ENCODE data around the gene LRRC14B.
"Not testable (repeated sequence)": the region's sequence is repeated elsewhere in the genome, so short reads cannot be mapped to it uniquely, and the experiment has no call there.

LRRC14B gene

GRCh38 chr5:190366-191035 lies 794 bp upstream of the LRRC14B start:
- DNase-seq (ENCODE audit: low read depth in 3 of 3, low spot score in 1 of 3), result no peak

DNA sequence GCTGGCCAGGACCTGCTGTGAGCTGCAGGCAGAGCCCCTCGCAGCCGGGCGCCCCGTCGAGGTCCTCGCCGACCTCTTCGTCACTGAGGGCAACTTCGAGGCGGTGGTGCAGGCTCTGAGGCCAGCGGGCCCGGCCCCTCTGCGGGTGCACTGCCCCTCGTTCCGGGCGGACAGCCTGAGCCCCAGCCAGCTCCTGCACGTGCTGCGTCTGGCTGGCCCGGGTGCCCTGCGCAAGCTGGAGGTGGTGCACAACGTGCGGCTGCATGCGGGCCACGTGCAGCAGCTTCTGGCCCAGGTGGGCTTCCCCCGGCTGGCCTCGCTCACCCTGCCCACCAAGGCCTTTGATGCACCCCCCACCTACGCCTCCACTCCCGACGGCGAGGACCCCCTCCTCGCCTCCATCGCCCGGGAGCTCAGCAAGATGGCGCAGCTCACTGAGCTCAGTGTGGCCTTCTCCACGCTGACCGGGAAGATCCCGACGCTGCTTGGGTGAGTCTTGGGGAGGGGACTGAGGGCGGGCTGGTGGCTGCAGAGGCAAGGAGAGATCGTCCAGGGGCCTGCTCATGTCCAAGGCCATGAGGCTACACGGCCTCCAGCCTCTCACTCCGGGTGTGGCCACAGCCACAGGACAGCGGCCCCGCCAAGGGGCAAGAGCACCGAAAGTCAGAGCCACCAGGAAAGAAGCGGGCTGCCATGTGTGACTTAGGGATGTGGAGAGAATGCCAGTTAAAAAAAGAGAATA lies 825 bp downstream of the LRRC14B start:
- no peak for DNase-seq (ENCODE audit: low read depth in 3 of 3, low spot score in 1 of 3)

DNA sequence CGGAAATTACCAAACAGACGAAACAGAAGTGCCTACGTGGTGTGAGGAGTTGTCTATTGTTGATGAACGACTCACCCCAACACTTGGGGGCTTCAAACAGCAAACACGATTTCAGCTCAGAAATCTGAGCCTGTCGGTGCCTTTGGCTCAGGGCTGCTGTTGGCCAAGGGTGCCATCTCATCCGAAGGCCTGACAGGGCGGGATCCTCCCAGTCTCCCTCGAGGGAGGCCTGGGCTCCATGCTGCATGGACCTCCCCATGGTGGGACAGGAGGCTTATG lies 1.3 kb downstream of the LRRC14B start:
- no peak for DNase-seq (ENCODE audit: low read depth in 3 of 3, low spot score in 1 of 3)

- no peak for DNase-seq (ENCODE audit: low read depth in 3 of 3, low spot score in 1 of 3)
Observed at GRCh38 chr5:192970-193831, 1.9 kb downstream of the LRRC14B start.

DNA sequence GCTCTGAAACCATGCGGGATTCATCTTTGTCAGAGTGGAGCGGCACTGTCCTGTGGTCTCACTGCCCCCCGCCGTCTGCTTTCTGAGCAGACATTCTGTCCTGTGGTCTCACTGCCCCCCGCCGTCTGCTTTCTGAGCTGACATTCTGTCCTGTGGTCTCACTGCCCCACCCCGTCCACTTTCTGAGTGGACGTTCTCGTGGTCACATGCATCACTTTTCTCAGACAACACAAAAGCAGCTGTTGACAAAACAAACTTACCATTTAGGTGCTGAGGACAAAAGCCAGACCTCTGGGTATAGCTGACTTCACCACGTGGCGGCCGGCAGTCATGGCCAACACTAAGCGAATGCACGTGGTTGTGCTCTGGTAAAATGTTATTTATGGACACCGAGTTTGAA lies 2.8 kb downstream of the LRRC14B start:
- DNase-seq (ENCODE audit: low read depth in 3 of 3, low spot score in 1 of 3), result no peak

DNA sequence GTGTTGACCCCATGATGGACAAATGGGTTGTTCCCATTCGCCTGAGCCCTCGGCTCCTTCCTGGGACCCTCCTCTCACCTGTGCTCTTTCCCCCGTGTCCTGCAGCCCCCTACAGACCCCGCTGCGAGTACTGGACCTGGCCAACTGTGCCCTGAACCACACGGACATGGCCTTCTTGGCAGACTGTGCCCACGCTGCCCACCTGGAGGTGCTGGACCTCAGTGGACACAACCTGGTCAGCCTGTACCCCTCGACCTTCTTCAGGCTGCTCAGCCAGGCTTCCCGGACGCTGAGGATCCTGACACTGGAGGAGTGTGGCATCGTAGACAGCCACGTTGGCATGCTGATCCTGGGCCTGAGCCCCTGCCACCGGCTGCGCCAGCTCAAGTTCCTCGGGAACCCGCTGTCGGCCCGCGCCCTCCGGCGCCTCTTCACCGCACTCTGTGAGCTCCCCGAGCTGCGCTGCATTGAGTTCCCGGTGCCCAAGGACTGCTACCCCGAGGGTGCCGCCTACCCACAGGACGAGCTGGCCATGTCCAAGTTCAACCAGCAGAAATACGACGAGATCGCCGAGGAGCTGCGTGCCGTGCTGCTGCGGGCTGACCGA lies 3.4 kb downstream of the LRRC14B start:
- DNase-seq (ENCODE audit: low read depth in 3 of 3, low spot score in 1 of 3), result no peak

- DNase-seq (ENCODE audit: low read depth in 3 of 3, low spot score in 1 of 3), result no peak
Observed at GRCh38 chr5:195401-196160, 4.3 kb downstream of the LRRC14B start.

- no peak for DNase-seq (ENCODE audit: low read depth in 3 of 3, low spot score in 1 of 3)
Observed at GRCh38 chr5:196350-196749, 5.1 kb downstream of the LRRC14B start.

GRCh38 chr5:197031-197430 lies 5.7 kb downstream of the LRRC14B start:
- DNase-seq (ENCODE audit: low read depth in 3 of 3, low spot score in 1 of 3), result not testable (repeated sequence)

DNA sequence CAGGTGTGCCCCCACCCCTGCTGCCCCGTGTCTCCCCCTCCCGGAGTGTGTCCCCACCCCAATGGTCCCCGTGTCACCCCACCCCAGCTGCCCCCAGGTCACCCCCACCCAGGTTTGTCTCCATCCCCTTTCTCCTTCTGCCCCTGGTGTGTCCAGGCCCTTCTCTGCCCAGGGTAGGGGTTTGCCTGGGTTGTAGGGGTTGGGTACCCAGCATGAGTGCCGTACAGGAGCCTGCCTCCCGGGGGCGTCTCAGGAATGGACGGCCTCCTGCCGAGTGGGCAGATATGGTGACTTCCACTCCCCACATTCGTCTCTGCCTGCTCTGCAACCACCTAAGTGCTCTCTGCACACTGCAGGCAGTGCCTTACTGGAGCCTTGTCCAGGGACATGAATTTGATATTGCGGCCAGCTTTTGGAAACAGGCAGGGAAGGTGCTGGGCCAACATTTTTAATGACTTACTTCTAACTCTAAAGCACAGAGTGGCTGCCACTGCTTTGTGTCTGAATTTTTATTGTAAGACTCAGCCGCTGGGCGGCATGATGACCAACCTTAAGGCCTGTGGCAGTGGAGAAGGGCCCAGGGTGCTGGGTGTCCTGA lies 6.7 kb downstream of the LRRC14B start:
- DNase-seq (ENCODE audit: low read depth in 3 of 3, low spot score in 1 of 3), result no peak

DNA sequence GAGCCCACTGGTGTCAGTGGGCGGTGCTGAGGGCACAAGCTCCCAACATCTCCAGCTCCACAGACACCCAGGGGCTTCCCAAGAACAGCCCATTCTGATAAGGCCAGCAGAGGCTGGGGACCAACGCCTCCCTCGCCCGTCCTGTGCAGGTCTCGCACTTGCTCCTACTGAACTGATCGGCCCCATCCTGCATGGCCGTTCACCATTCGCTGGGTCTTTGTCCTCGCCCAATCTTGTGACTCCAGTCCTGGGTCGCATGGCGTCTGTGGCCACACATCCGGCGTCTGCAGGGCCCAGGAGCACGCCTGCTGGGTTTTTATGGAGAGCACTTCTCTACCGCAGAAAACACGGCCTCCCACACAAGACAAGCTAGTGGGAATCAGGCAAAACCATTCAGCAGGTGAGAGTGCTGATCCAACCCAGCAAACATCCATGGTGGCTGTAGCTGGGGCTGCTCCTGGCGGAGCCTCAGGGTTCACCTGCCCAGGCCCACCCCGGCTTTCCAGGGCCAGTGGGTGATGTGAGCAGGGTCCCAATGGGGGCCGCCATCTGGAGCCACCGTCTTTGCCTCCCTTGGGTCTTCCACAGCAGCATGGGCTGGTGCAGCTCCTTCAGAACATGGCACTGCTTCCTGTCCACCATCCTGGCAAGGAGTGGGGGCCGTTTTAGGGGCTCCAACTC lies 7.4 kb downstream of the LRRC14B start:
- DNase-seq (ENCODE audit: low read depth in 3 of 3, low spot score in 1 of 3), result no peak

DNA sequence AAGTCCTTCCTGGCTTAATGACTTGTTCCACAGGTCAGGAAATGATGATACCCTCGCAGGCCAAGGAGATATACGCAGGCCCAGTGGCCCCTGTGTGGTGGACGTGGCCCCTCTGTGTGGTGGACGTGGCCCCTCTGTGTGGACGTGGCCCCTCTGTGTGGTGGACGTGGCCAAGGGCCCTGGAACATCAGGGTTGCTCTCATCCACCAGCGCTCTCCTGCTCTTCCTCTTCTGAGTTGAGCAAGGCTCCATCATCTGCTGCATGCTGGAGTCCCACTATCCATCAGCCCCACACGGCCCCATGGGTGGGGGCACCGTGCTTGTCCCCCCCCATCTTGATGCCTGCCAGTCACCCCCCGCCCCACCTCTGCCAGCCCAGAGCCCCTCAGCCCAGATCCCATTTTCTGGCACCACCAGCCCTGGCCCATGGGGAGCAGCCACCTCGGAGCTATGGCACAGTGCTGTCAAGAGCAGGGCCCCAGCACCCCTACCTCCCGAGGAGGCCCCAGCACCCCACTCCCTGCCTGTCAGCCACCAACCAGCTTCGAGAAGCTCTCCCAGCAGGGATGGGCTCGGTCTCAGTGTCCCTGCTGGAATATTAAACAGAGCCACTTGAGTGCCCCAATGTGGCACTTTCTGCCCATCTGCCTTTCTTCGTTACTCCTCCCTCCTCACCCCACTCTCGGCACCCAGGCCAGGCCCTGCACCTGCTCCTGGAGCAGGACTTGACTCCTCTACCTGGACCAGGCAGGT lies 8.1 kb downstream of the LRRC14B start:
- no peak for DNase-seq (ENCODE audit: low read depth in 3 of 3, low spot score in 1 of 3)

DNA sequence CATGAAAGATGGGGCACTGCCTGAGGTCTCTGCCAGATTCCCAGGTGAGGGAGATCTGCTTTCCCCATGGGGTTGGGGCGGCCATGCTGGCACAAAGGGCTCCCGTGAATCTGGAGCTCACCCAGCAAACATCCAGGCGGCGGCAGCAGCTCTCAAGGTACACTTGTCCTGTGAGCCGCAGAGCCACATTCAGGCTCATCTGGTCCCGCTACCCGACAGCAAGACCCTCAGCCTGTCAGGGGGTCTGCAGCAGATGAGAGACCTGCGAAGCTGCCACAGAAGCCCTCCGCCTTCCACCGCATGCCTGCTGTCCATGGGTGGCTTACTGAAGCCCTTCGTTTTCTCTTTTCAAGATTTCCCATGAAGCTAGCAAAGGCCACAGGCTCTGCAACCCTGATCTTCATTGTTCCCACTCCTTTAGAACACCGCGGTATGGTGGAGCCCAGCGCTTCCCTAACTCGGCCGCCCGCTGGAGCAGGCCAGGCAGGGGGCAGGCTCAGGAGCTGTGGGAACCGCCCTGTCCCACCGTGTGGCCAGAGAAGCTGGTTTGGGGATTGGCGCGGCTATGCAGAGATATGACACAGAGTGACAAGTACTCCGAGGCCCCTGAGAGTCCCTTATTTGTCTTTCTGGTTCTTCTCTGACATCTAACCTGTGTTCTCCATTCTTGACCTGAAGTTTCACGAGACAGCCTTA lies 8.8 kb downstream of the LRRC14B start:
- DNase-seq (ENCODE audit: low read depth in 3 of 3, low spot score in 1 of 3), result no peak

DNA sequence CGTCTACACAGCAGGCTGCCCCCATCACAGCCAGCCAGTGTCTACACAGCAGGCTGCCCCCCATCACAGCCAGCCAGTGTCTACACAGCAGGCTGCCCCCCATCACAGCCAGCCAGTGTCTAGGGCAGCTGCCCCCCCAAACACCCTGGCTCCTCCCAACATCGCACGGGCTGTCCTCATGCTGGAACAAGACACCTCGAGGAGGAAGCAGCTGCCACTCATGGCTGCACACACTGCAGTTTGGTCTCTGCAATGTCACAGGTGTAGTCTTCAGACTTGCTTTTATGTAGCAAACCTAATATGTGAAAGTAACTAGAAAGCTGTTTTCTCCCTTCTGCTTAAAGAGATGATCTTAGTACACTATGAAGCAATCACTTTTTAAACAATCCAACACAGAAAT lies 9.7 kb downstream of the LRRC14B start:
- DNase-seq (ENCODE audit: low read depth in 3 of 3, low spot score in 1 of 3), result no peak

DNA sequence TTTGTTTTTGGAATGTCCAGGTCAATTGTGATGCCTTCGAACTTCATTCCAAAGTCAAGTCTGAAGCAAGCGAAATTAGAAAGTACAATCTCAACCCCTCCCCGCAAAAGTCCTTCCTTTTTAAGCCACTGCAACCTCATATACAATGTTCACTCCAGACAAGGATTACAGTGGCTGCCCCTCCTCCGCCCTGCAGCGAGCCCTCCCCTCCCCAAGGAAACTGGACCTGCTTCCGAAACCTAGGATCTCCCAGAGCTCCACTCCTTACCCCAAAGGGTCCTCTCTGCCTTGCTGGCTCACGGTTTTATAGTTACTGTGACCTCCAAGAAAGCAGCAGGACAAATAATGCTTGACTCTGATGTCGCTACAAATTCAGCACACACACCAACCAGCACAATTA lies 10.4 kb downstream of the LRRC14B start:
- no peak for DNase-seq (ENCODE audit: low read depth in 3 of 3, low spot score in 1 of 3)

DNA sequence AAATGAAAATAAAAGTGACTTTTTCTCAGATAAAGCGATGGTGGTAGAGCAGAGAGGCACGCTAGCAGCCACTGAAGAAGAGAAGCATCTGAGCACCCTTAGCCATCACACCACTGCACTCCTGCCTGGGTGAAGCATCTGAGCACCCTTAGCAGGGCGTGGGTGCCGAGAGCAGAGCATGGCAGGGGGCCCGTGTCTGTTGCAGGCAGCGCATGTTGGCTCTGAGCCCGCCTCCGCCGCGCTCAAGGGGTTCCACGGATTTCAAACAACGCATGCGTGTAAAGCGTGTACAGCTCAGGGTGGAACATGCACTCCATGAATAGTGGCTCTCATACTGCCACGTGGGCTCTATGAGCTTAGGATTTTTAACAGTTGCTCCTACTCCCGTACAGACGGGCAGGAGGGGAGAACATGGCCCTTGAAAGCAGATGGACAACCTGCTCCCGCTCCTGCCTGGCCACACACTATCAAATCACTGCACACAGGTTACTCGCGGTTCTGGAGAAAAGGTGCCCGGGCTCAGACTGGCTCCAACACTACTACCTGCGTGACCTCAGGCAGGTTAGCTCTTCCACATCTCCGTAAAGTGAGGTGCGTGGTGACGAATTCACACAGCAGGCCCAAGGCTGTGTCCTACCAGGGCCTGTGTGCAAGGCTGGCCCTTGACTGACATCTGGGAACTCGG lies 12.1 kb downstream of the LRRC14B start:
- DNase-seq (ENCODE audit: low read depth in 3 of 3, low spot score in 1 of 3), result no peak

DNA sequence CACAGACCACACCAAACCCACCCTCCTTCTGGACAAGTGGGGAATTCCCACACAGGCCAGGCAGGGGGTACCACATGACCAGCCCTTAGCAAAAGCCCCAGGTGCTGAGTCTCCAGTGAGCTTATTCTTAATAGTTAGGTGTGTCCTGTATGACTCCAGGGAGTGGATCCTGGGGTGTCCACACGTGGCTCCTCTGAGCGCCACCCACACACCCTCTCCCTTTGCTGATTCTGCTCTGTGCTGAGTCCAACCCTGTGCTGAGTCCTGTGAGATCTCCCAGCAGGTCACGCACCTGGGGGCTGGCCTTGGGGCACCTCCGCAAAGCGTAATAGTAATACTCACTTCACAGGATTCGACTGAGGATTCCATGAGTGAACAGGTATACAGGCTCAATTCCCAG lies 12.7 kb downstream of the LRRC14B start:
- DNase-seq (ENCODE audit: low read depth in 3 of 3, low spot score in 1 of 3), result no peak

DNA sequence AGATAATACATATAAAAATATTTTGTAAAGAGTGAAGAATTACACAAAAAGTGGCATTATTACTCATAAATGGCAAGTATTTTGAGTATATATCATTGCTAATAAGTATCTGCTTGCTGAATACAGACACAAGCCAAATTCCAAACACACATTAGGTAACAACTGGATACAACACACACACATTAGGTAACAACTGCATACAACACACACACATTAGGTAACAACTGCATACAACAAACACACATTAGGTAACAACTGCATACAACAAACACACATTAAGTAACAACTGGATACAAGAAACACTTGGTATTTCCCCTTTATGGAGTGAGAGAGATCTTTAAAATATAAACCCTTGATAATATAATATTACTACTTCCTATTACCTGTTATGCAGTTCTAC lies 13.2 kb downstream of the LRRC14B start:
- DNase-seq (ENCODE audit: low read depth in 3 of 3, low spot score in 1 of 3), result no peak

Measured in stimulated activated CD4-positive, alpha-beta T cell treated with anti-CD3 and anti-CD28 coated beads, TNF-alpha, amount 100 ng/mL, for 1 hour (primary cell).